GM21447 (cell line): ENCODE measurements around the gene COL6A3.
"Not testable (repeated sequence)": the region's sequence is repeated elsewhere in the genome, so short reads cannot be mapped to it uniquely, and the experiment has no call there.

Experiments
- ATAC-seq: cut with Tn5 transposase; IDR thresholded peaks from one replicate; pipeline ENCODE4 v1.9.1; 2021; ENCODE audit not compliant: unreplicated experiment

COL6A3 gene

DNA sequence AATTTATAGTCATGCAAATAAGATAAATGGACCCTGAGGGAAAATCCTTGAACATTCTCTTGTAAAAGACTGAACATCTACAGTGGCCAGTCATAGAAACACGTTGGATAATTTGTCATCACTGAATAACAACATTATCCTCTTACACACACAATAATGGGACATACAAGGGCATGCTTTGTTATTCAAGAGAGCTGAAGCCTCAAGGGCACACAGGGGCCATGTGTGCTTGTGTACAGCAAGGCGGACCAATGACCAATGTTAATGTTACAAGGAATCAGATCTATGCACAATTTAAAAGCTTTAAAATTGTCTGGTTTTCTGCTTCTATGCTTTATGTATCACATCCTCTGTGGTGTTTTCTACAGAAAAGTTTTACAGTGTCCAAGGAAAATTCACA is 23.7 kb downstream of the COL6A3 start:
- ATAC-seq = no peak

DNA sequence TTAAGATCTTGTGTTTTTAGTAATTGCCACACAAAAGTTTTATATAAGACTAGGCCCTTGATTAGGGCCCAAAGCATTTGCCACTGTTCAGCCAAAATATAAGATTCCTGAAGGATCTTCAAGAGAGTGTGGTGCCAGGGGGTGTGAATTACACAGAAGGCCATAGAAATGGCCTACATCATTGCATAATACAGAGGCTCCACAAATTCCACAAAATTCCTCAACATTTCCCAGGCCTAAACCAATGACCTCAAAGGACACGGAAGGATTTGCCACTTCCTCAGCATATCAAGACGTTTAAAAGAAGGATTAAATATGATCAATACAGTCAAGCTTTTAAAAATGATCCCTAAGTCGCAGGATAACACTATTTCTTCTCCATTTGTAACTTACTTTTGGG is 24.1 kb downstream of the COL6A3 start:
- no peak for ATAC-seq

DNA sequence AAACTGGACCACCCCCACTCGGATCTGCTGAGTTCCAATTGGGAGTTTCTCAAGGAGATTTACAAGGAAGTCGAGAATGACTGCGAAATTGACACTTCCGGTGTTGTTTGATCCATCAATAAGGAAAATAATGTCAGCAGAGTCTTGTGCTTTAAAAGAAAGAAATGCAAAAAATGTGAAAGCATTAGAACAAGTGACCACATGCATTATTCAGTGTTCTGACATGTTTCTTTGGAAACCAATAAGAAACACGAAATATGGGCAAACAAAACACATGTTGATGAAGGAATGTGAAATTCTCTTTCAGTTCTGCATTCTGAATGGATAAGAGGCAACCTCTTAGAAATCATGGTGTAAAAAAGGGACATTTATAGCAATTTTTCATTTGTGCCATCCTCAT is 25.9 kb downstream of the COL6A3 start:
- ATAC-seq = no peak

DNA sequence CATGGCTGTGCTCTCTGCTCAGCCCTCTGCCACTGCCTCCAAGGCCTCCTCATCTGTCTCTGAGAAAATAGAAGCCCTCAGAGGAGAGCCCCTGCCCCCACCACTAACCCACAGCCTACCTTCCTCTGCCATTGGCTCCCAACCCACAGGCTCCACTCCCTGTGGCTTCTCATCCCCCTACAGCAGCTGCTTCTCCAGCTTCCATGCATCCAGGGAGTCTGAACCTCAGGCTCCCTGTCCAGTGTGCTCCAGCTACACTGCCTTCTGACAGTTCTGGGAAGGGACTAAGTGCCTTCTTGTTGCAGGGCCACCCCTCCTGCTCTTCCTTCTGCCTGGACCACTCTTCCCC is 29.3 kb downstream of the COL6A3 start:
- no peak for ATAC-seq

DNA sequence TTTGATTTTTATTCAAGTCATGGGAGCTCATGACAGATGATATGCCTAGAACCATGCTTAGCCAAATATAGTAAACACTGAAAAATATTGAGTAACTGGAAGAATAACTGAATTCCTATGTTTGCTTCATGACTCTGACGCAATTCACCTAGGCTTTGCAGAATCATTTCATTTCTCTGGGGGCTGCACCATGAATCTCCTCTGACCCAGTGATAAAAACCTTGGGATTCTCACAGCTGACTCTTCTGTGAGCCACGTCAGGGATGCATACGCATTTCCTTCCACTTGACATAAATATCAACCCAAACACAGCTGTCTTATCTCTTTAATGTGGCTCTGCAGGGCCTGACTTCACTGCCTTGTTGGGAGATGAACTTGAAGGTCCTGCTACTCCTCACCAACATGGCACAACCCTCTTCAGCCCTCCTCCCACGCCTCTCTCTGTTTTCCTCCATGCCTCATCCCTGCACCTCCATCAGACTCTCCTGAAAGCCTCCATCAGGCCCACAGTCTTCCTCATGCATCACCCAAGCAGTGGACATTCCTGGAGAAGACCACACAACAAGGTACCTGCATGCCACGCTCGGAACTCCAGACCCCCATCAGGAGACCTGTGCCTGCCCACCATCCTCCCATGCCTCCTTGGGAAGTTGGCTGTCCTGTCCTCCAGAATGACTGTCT is 29.8 kb downstream of the COL6A3 start:
- ATAC-seq = no peak

DNA sequence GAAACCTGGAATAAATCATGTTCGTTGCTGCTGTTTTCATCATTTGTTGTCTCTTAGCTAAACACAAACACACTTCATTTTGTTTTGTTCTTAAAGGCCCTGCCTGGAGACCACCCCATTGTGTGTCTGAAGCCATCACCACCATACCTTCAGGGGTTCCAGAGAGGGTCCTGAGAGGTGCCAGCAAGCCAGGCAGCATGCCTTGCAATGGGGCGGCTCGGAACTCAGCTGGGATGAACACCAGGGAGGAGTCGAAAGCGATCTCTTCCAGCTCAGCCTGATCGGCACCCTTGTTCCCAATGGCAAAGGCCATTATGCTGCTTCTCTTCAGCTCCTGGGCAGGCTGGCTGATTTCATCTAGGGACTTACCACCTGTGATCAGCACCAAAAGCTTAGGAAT is 33.2 kb downstream of the COL6A3 start:
- no peak for ATAC-seq

DNA sequence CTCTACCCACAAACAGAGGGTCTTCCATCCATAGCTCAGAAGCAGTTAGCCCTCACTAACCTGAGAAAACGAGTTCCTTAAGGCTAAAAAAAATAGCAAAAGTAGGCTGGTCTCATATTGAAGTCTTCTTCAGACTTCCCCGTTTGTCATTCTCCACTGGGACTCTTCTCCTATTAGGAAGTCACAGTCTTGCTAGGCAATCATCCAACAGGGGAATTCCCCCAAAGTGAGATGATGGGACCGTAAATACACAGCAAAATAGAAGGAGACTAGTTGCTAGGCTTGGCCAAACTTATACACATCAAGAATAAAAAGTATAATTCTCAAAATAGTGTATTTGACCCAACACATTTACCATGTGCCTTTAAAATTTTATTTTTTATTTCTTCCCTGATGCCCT is 34.3 kb downstream of the COL6A3 start:
- no peak for ATAC-seq

DNA sequence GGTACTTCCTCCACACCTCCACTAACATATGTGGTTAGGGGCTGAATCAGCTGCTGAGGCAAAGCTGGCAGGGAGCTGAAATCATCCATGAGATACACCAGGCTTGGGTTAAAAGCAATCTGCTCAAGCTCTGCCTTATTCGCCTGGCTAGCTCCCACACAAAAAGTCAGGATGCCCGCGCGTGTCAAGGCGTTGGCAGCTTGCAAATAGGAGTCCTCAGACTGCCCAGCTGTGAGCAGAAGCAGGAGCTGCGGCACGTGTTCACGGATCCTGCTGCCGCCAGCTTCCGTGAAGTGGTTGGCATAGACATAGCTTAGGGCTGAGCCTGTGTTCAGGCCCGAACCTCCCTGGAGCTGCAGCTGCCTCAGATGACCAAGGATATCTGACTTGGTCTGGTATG is 35.3 kb downstream of the COL6A3 start:
- ATAC-seq = no peak

DNA sequence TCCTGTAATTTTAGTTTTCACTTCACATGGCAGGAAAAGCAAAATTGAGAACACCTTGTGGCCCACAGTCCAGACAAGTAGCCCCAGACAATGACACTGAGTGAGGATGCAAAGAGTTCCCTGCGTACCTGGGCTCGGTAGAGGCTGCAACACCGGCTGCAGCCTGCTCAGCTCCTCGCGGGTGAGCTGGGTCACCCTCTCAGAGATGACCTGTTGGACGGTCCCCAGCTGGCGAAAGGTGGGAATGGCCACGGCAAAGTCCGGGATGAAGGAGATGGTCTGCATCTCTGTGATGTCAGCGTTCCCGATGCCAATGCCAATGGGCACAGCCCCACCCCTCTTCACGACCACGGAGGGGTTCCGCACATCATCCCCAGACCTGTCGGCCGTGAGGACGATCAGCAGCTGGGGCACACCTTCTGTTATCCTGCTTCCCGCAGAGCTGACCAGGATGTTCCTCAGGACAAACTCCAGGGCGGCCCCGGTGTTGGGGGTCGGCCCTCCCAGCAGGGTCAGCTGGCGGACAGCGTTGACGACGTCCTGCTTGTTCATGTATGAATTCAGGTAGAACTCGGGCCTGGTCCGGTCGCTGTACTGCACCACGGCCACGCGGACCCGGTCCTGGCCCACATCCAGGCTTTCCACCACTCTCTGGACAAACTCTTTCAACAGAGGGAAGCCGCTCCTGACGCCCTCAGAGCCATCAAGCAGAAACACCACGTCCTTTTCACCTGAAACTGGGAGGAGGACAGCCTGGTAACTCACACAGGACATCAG is 39.5 kb downstream of the COL6A3 start:
- no peak for ATAC-seq

DNA sequence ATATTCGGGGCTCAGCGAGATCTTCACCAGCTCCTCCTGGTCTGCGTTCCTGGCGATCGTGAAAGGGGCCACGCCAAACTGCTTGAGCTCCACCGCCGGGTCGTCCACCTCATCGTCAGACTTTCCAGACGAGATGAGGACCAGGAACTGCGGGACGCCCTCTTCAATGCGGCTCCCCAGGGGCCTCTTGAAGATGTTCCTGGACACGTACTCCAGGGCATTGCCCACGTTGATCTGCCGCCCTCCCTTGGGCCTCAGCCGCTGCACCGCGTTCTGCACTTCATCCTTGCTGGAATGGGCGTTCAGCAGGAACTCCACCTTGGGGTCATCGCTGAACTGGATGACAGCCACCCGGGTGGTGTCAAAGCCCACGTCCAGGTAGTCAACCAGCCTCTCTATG is 42.1 kb downstream of the COL6A3 start:
- no peak for ATAC-seq

DNA sequence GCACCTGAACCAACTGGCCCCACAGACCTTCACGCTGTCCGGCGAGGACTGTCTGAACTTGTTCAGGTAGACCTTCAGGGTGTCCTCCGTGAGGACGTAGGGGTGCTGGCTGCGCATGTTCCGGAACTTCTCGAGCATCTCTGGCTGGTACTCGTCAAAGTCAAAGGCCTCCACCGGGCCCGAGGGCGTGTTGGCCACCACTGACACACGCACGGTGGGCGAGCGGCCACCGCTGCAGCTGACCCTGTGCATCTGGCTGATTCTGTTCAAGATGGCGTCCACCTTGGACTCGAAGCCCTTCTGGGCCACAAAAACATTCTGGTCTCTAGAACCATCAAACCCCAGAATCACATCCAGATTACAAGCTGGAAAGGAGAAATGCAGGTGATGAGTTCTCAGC is 48.3 kb downstream of the COL6A3 start:
- ATAC-seq = no peak

DNA sequence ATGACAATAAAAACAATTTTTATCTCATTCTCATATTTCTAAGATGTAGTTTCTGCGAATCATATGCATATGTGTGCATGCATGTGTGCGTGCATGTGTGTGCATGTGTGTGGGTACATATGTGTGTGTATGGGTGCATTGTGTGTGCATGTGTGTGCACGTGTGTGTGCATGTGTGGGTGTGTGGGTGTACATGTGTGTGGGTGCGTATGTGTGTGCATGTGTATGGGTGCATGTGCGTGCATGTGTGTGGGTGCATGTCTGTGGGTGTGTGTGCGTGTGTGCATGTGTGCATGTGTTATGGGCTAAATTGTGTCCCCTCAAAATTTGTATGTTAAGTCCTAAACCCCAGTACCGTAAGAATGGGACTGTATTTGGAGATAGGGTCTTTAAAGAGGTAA is 49.3 kb downstream of the COL6A3 start:
- no peak for ATAC-seq

DNA sequence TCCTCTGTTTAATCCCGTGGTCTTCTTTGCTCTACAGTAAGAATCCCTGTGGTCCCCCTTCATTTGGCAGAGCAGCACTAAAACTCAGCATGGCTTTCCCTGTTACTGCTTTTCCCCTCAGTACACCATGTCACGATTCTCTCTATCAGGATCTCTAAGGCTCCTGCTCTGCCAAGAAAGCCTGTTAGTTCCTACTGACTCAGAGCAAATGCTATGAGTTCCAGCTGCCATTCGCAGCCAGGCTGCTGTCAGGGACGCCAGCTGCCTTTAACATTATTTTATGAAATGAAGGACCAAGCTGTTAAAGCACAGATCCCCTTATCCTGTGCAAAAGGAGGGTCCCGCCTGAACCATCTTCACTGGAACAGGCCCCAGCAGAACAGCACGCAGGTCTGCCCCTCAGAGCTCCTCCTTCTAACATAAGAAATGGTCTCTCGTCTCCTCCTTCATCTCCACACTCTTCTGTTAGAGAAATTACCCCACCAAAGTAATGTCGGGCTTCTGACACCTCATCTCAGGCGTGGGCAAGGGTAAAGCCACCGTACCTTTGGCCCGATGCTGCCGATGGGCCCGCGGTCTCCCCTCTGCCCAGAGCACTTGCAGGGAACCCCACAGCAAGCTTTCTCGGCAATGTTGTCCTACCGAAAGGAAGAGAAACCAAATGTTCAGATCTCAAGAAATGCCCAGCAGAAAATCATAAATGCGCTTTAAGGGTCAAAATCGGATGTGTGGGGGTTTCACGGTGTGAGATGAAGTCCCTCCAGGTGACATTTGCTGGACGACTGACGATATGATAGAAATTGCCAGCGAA is 52.6 kb downstream of the COL6A3 start:
- ATAC-seq = no peak

DNA sequence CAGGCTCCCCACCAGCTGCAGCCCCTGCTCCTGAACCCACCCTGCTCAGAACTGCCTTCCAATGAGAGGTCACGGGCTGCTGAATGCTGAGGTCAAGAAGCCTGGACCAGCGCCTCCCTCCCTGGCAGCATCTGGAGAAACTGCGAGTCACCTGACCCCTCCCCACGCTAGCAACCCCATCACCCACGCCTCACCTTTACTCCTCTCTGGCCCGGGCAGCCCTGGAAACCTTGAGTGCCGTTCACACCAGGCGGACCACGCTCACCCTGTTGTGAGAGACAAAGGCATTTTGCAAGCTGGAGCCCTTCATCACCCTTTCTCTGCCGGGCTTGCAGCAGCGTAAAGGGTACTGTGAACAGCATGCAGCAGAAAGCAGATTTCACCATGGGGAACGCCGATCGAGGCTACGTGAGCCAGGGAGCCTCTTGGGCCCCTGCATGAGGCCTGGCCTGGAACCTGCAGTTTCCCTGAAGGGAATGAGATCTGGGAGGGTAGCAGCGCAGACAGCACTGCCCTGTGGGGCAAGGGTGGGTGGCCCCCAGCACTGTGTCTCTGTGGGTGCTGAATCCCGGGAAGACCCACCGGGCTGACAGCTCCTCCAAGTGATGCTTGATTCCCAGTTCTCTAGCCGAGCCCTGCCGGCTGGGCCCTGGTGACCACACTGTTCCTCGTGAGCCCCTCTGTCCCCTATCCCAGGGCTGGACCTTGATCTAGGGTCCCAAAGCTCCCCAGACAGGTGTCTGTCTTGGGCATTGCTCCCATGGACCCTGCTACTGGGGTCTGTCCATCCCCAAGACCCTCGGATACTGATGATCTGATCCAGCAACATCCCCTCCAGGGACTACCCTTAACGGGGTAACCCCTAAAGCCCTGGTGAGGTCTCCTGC is 53.8 kb downstream of the COL6A3 start:
- no peak for ATAC-seq

DNA sequence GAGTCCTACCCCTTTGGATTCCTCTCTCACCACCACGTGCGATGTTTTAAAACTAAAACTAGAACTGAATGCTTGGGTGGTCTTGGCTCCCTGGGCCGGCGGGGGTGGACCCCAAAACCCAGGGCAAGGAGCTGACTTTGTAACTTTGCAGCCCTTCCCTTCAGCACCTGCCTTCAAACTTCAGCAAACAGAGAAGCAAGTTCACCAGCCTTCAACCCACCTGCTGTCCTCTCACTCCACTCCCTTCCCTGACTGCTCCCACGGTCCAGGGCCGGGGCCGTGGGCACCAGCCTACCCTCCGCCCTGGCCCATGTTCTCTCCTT is 54.5 kb downstream of the COL6A3 start:
- no peak for ATAC-seq

DNA sequence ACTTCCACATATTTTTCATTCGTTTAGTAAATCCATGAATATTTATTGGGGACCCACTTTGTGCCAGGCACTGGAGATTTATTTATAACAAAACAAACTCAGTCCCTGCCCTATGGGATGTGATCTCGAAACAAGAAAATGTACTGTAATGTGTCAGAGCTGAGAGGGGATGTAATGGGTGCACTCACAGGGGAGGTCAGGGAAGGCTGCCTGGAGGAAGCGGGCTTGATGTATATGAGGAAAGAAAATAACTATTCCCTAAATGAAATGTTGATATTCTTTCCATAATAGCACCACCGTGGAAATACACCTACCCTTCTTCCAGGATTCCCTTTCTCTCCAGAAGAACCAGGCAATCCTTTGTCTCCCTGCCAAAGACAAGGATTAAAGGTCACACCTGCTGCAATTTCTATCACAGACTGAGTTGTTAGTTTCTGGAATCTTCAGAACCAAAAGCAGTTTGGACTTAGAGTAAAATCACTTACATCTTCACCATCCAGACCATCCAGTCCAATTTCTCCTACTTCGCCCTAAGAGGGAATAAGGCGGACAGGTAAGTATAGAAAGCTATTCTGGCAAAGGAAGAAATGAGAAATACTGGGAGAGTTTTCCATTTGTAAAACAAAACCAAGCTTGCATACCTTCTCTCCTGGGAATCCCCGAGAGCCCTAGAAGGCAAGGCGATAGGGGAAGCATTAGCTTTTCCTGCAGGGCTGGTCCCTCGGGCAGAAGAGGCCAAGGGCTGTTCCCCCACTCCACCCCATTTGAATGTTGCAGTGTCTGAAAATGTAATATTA is 55.0 kb downstream of the COL6A3 start:
- ATAC-seq = no peak

DNA sequence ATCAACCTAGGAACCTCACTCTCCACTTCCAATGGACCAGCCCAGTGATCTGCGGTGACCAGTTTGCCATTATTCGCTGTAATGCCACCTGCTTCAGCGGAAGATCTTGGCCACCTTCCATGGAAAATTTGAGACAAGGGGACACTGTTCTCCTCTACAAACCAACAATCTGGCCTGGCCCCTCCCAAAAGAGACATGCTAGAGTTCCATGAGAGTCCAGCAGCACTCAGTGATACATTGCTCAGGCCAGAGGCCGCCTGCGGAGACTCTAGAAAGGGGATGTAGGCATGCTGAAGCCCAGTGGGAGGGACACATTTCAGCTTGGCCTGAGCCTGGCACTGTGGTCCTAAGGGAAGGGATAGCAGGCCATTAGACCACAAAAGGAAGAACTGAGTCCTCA is 58.3 kb downstream of the COL6A3 start:
- ATAC-seq = no peak

DNA sequence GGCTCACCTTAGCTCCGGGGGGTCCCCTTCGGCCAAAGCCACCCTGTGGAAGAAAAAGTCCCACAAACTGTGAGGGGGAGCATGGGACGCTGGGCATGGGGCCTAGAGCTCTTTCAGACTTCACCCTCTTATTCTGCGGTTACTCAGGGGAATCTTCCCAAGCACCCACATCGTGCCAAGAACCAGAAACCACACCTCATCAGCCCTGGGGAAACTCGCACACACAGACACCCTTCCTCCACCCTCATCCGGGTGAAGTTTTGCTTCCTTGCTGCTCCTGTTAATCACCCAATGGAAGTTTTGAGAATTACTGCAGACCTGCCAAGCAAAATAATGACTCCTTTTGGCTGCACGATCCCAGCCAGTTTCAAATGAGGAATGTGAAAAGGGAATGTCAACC is 59.1 kb downstream of the COL6A3 start:
- no peak for ATAC-seq

DNA sequence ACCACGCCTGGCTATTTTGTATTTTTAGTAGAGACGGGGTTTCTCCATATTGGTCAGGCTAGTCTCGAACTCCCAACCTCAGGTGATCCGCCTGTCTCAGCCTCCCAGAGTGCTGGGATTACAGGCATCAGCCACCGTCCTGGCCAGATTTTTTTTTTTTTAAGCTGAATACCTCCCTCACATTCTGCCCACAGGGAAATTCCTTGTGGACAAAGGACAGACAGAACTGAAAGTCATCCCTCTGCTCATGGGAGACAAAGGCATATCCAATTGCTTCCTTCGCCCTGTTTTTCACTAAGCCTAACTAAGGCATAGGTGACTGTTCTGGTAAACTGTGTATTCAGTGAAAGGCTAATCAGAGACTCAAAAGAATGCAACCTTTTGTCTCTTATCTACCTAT is 59.8 kb downstream of the COL6A3 start:
- ATAC-seq = not testable (repeated sequence)

DNA sequence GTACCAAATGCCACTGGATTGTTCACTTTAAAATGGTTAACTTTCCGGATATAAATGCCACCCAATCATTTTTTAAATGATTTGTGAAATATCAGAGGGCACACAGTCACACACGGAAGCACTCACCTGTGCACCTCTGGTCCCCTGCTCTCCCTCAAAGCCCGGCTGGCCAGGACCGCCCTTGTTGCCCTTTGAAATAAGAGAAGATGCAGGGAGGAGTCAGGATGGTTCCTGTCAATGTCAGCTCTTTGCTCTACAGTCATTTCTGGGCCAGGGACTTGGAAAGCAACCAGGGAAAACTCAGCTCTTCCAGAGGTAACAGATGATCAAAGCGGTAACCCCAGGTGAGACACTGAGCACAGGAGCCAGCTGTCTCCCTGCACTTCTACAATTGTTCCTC is 60.7 kb downstream of the COL6A3 start:
- ATAC-seq = no peak
